Stomach (tissue), 4 donors: ENCODE measurements around the gene FSTL4.

Experiments
- EP300 ChIP-seq: sonication (generic); formaldehyde crosslinking; IDR thresholded peaks from one replicate; pipeline ENCODE4 v1.6.1; 2017; ENCODE audit warnings: antibody characterized with exemption
- TF ChIP-seq, protein P1 (sequence below), 7 experiments: fragments of 450-650 bp in 4 of 7; fragments of 200-600 bp in 3 of 7; sonication (generic) in 3 of 7; IDR thresholded peaks; one replicate each; pipeline ENCODE4 v1.5.1; 2016 to 2019; ENCODE audit warnings: antibody characterized with exemption in 7 of 7, control low read depth in 2 of 7, mild to moderate bottlenecking in 1 of 7

DNA sequence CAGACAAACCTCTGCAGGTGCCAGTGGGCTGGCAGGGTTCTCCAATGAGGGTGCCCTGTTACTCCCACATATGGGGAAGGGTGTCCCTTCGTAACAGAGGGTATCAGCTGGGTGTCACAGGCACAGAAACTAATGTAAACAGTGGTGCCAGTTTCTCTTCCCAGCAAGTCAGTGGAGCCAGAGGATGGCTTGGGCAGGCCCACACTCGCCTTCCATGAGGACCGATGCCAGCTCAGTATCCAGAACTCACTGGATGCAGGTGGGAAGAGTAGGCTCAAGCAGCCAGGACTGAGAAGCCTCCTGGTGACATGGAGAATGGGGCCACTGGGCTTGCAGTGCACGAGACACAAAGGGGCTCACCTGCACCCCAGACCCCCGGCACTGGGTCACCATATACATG is 30.4 kb downstream of the FSTL4 start:
- TF ChIP-seq, protein P1, sequence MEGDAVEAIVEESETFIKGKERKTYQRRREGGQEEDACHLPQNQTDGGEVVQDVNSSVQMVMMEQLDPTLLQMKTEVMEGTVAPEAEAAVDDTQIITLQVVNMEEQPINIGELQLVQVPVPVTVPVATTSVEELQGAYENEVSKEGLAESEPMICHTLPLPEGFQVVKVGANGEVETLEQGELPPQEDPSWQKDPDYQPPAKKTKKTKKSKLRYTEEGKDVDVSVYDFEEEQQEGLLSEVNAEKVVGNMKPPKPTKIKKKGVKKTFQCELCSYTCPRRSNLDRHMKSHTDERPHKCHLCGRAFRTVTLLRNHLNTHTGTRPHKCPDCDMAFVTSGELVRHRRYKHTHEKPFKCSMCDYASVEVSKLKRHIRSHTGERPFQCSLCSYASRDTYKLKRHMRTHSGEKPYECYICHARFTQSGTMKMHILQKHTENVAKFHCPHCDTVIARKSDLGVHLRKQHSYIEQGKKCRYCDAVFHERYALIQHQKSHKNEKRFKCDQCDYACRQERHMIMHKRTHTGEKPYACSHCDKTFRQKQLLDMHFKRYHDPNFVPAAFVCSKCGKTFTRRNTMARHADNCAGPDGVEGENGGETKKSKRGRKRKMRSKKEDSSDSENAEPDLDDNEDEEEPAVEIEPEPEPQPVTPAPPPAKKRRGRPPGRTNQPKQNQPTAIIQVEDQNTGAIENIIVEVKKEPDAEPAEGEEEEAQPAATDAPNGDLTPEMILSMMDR (IDR thresholded peaks at IDR 0.05): no peak
- TF ChIP-seq EP300: no peak
